Stimulated activated CD8-positive, alpha-beta memory T cell treated with anti-CD3 and anti-CD28 coated beads, Interleukin-7, amount 100 ng/mL, for 48 hours (primary cell): ENCODE measurements around the gene COLEC12.

Experiments
- DNase-seq, 2 donors: peaks; one replicate each; pipeline ENCODE4 v3.0.0-alpha.2; 2020; ENCODE audit warnings: low read depth in 1 of 2; ENCODE audit errors: extremely low read depth in 1 of 2

COLEC12 gene

DNA sequence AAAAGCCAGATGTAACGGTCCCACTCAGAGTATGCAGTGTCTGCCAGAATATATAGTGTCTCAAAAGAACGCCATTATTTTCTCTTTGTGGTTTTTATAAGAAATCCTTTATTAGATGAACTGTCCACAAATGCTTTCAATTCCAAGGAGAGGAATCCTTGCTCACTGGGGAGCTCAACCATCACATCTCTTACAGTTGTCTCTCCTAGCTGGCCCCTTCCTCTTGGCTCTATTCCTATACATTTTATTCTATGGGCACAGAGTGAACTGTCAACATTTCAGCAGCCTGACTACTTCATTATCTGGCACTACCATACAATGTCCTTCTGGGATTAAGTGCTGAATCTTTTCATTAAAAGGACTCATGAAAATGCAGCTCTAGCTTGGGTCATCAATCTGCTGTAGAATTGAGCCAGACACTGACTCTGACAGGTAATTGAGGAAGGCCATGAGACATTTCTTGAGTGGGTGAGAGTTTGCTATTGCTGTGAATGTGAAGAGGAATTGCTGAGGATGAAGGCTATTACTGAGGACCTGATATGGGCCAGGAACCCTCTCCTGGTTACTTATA, 136.2 kb downstream of the COLEC12 start:
- DNase-seq: no peak

DNA sequence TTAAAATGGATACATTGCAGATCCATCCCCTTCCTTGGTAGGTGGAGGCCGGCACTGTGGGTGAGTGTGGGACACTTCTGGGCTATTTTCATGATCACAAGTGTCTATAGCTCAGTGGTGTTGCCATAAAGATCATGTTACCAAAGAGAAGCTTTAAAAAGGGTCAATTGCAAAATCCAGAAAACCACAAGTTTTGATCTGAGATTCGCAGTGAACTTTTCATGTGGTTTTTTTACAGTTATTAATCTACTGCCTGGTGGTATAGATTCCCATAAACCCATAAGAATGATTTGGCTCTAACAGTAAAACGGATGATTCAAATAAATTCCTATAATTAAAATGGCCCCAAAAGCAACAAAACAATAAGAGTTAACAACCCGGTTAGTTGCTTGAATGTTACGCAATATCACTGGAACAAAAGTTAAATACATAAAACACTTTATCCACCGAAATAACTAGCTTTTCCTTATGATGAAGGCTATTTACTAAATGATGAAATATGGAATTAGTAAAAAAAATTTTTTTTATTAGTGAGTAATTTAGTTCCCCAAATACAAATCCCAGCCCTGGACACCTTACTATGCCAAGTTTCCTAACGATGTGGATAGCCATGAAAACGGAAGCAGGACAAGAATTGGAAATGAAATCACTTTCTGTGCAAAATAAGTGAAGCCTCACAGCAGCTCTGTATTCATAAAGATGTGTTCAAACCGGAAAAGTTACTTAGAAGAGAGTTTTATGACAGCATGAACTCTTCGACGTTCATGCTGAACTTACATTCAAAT, 137.0 kb downstream of the COLEC12 start:
- no peak for DNase-seq

DNA sequence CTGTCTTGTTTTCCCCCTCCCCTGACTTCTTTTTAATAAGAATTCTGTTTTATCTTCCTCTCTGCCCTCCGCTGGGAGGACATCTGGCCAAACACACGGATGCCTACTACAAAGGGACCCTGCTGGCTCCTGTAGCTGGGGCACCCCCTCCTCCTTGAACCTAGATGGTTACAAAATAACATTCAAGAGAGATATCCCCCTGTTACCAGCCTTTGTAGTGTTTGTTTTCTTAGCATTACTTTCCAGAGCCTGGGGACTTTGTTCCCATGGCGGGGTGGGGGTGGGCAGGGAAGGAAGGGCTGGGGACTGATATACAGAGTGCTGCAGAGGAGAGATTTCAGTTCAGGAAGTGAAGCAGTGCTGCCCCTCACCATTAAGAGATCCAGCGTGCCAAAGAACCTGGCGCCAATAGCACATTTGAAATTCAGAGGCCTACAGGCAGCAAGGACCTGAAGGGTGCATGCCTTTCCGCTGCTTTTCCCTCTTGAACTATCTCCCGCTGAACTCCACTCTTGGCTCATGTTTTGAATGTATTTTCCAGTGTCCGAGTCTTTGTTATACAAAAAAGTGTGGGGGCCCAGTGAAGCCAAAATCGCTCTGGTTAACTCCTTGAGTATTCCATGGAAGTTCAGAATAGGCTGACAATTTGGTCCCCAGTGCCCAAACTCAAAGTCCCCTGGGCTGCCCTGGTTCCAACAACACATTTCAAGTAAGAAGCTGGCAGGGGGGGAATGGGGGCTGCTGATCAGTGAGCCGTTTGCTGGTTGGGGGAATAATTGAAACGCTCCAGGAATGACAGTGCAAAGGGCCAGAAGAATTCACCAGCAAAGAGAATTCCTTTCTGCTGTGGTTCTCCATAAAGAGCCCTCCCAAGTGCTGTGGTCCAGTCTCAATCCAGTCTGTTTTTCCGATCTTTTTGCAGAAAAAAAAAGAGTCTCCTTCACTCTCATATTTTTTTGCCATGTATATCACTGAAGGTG, 137.9 kb downstream of the COLEC12 start:
- DNase-seq: no peak

DNA sequence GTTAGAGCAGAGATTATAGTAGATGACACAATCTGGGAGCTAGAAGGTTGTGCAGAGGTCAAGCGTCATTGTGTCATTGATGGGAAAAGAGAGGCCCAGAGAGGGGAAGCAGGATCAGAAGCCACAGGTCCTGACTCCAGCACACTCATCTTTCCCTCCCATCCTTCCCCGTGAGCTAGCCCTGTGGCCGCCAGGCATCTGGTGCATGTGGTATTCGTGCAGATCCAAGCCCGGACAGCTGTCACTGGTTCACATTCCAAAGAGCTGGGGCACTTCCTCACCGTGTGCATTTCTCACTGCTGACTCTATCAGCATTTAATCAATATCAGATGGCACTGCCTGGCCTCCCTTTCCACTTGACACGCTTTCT, 138.6 kb downstream of the COLEC12 start:
- no peak for DNase-seq

DNA sequence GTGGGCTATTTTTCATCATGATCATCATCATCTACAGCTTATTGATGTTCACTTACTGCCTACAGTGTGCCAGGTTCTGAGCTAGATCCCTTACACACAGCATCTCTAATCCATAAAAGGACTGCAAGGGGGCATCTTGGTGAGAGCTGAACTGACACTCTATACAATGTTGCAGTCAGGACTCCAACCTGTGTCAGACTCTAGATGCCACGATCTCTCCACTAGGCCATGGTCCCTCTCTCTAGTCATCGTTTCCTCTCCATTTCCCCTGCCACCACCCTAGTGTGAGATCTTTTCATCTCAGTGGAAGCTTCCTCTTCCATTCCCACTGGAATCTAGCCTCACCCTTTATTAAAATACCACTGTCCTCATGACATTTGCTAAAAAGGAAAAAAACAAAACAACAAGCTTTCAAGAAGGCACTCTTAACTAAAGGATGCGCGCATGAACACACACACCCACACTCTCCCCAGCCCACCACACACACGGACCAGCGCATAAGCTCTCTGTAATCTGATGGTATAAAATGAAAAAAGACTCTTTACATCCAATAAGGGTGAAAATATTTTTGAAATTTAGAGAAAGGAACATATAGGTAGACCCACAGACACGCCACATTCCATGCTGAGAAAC, 139.3 kb downstream of the COLEC12 start:
- no peak for DNase-seq

DNA sequence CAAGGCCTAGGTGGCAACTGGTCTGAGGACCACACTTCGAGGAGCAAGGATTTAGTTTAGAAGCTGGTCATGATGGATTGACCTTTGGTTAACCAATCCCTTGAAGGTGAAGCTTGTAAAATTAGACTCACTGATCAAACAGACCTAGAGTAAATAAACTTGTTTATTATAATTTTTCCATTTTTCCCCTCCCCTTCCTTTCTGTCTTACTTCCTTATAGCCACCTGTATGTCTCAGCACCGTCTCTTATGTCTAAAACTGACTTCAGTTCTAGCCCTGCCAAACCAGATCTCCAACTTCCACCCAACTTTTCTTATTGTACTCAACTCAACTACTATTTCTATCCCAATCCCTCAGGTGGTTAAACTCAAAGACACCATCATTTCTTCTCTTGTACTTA, 139.8 kb downstream of the COLEC12 start:
- DNase-seq: no peak

DNA sequence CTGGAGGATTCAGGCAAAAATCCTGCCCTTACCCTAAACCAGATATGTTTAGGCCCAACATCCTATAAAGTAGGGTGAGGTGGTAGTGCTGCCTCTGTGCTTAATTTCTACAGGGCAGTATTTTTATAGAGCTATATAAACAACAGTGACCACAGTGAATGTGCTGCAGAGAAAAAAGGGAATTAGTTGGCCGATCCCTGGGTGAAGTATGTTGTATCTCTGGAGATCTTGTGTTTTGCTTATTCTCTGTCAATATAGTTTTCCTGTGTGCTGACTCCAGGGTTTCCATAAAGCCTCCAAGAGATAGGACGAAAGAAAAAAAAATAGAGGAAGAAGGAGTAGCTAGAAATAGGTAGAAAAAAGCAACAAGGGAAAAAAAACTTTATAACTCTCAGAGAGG, 143.7 kb downstream of the COLEC12 start:
- no peak for DNase-seq

DNA sequence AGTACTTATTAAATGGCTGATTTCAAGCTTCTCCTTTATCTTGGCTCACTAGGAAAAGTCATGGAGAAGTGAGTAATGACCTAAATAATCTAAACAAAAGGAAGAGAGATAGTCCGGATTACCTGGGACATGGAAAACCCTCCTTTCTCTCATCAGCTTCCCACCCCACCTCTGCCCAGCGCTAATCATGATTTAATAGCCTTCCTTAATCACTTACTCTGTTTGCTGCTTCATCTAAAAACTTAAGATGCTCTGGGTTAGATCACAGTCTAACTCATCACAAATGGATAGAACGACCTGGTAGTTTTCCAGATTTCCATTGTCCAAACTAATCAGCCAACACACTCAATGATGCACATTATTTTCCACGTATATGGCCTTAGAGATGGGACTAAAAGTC, 144.8 kb downstream of the COLEC12 start:
- DNase-seq: no peak

DNA sequence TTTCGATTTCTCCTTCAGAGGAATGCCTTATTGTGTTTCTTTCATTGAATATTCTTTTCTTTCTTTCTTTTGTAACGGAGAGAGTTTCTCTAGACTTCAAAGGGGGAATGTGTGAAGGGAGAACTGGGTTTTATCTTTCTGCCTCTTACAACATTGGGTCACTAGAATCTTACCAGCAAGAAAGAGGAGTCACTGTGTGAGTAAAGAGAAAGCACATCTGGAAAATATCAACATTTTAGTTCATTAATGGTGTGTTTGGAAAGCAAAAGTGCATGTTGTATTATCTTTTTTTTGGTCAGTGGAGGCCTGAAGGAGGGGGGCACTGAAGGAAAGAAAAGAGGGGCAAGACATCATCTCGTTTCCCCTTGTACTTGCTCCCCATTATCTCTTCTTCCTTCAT, 146.0 kb downstream of the COLEC12 start:
- no peak for DNase-seq

DNA sequence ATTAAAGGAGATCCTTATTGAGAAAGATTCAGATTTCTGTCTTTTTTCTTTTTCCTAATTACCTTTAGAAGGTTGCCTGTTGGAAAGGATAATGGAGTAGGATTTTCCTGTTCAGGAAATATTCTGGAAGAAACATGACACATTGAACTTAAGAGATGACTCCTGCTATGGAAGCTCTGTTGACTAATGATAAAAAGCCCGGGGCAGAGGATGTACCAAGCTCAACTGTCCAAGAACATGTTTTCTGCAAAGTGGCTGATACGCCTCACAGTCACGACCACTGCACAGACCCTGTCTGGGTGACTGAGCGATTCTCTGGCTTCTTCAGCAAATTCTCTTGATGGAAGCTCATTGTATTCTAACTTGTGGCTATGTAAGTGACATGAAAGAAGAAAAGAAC, 146.5 kb downstream of the COLEC12 start:
- no peak for DNase-seq

DNA sequence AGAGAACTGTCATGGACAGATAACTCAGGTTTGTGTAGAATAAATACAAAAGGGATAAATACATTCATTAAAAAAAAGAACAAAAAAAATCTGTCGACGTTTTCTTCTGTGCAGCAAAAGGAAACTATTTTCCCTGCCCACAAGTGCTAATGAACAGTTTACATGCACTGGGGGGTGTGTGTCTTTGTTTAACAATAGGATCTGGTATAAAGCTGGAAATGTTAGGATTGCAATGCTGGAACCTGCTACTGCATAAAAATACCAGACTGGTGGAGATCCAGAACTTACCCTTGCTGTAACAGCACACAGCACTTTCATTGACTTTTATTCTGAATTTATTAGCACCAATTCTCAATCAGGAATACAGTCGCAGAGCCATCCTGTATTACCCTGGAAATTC, 148.1 kb downstream of the COLEC12 start:
- no peak for DNase-seq

DNA sequence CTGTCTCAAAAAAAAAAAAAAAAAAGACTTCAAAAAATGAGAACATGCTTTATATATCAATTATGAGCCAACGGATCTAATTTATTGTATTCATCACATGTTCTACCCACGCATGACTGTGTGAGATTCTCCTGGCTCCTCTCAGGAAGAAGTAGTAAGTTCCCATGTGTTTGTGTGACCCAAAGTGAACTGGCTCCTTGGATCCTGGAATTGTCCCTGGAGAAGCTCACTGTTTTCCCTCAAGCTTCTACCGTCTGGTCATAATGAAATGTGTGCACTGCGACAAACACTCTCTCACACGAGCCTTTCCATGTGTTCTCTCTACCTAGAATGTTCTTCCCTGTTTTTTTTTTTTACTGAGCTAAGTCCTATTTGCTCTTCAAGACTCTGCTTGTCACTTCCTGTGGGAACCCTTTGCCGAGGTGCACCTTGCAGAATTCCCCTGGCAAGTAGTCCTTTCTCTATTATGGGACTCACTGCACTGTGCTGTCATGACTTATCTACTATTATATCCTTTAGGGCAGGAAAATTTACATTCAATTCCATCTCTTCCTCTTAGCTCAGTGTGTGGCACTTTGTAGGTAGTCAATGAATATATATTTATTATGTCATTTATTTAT, 149.4 kb downstream of the COLEC12 start:
- no peak for DNase-seq

DNA sequence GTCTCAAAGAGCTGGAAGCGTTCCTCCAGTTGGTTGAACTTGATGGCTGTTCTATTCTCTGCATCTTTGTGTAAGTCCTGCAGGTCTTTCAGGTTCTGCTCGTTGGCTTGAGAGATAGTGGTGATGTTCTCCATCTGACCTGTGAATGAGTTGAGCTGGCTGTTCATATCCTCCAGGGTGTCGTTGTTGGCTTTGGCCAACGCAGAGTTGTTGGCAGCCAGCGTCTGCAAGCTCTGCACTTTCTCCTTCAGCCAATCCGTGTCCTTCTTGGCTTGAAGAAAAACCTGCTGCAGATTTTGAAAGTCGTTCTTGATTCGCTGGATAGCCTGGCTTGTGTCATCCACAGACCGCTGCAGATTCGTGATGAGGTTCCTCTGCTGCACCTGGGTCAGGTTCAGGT, 153.9 kb downstream of the COLEC12 start:
- no peak for DNase-seq

DNA sequence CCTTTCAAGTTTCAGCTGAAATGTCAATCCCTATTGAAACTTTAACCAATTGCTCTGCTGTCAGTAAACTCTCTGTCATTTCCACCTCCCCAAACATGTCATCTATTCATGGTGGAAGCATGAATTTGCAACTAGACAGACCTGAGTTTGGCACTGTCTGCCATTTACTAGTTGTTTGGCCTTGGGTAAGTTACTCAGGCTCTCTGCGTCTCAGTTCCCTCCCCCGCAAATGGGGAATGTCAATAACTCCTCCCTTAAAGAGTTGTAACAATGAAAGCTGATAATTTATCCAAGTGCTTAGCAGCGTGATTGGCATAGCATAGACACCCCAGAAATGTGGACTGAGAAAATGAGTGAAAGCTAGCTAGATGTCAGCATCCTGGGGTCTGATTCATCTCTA, 159.4 kb downstream of the COLEC12 start:
- no peak for DNase-seq

DNA sequence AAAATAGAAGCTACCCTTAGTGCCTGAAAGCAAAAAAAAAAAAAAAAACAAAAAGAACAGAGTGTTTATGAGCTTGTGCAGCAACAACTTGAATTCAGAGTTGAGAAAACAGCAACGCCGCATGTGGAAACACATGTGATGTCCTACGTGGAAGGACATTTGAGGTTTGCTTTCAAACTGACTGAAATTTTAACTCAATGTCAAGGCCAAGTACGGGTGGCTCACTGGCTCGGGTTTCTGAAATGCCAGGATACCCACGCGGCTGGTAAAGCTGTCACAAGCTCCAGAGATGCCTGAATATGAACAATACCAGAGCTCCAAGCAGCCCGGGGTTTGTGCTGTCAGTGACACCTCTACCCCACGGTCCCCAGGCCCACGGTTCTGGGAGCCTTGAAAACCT, 160.5 kb downstream of the COLEC12 start:
- no peak for DNase-seq

DNA sequence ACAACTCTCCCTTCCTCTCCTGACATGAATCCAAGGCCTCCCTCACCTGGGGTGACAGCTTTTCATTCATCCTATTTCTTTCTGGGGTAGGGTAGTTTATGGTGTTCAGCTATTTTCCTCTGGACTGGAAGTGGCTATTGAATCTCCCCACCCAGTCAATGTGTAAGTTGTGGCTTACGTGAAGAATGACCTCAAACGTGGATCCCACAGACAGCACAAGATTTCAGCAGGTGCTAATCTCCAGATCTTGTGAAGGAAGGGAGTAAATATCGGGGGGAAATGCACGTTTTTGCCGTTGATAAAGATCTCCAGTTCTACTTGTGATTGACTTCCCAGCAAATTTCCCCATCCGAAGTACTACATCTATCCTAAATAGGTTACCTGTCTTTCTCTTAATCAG, 161.3 kb downstream of the COLEC12 start:
- DNase-seq: no peak

DNA sequence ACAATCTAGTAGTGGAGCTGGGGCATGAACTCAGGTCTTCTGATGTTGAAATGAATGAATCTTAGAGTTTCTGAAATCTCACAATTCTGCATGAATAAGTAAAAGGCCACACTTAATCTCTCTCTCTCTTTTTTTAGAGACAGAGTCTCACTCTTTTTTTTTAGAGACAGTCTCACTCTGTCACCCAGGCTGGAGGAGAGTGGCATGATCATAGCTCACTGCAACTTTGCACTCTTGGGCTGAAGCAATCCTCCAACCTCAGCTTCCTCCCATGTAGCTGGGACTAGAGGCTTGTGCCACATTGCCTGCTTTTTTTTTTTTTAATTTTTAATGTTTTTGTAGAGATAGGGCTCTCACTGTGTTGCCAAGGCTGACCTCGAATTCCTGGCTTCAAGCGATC, 163.8 kb downstream of the COLEC12 start:
- DNase-seq: no peak

DNA sequence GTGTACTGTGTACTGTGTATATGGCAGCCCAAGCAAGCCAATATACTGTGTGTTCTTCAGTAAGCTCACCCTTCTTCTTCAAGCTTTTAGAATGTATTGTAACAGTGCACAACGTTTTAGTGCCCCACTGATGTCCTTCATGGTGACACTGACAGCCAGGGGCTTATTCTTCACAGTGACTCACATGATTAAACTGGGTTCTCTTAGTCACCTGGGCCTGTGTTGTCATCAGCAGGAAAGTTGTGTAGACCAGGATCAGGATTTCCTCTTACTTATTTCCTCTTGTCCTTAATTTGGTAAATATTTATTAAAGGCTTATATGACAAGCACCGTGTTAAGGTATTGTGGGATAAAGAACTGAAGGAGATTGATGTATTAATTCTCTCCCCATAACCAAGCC, 164.8 kb downstream of the COLEC12 start:
- no peak for DNase-seq

DNA sequence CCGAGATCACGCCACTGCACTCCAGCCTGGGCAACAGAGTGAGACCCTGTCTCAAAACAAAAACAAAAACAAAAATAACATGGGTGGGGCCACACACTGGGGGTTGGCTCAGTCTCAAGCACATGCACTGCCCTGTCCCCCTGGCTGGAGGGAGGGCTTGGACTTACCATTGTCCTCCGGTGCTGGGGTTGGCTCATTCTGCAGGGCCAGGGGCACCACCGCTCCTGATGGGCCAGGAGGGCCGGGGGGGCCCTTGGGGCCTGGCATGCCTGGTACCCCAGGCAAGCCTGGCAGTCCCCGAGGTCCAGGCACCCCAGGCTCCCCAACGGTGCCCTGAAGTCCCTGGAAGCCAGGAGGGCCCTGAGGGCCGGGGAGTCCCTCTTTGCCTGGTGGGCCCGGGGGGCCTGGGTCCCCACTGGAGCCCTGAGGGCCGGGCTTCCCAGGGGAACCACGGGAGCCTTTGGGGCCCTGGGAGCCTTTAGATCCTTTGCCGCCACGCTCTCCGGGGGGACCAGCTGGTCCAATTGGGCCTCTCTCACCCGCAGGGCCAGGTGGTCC, 165.8 kb downstream of the COLEC12 start:
- DNase-seq: no peak

DNA sequence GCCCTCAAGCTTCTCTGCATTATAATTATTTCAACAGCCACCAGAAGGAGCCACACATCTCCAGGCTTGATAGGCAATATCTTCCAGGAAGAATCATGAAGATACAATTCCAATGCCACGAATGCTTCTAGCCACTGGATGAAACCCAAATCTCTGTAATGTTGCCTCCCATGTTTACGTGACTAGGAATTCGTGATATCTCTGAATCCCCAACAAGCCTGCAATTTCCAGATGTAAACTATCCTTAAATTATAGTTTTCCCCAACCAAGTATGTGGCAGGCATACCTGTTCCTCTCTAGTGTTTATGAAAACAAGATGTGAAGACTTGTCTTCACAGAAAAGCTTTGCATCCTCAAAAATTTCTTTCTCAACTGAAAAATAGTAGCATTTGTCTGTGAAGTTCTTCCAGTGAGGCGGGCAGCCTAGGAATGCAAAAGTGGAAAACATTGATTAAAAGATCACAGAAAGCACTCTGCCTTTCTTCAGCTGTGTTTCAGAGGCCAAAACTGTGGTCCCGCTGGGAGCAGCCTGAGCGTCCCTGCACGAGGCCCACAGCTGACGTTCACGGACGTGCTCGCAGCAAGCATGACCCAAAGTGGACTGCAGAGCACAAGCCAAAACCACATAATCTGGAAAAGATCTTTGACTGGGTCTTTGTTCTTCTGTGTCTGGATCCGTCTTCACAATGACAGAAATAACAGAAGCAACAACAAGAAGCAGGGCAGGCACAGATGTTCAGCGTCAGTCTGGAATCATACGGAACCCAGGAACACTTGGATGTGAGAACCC, 167.6 kb downstream of the COLEC12 start:
- no peak for DNase-seq
